ENCODE measurements around the gene DRD5. TPM values are rescaled to one million over a fixed set of nuclear protein-coding genes. Genes with fewer than 3 reads are reported as not detected.

Gene DRD5
- total and polyA plus RNA-seq, 10 of the 15 experiments (the other 5 are each of a cell fraction or from before 2014, with no cell fraction given), result not detected

- TF ChIP-seq NFIC (IDR thresholded peaks at IDR 0.05; ENCODE audit: low read depth, low read length), result no peak
- no peak for TF ChIP-seq TARDBP (IDR thresholded peaks at IDR 0.05; ENCODE audit: borderline replicate concordance)
- no peak for TF ChIP-seq POLR2AphosphoS5 (IDR thresholded peaks at IDR 0.05; ENCODE audit: low read length)
- TF ChIP-seq ZBTB4 (CRISPR knock-in tag; IDR thresholded peaks at IDR 0.05), result no peak
- no peak for TF ChIP-seq ZNF592 (IDR thresholded peaks at IDR 0.05)
- no peak for TF ChIP-seq IRF5 (IDR thresholded peaks at IDR 0.05; ENCODE audit: borderline replicate concordance)
Observed at GRCh38 chr4:9771034-9771433, 10.4 kb upstream of the DRD5 start (continued).

Measured in GM12878 (cell line).